A673 (cell line): ENCODE measurements around the gene ZNF219.

ENCODE experiments used
- CTCF ChIP-seq: fragments of 300-800, 200-600 bp; sonication (generic); conservative IDR thresholded peaks from 2 replicates; pipeline ENCODE4 v1.5.1; 2017; ENCODE audit warnings: low read depth, mild to moderate bottlenecking, antibody characterized with exemption, low read length, moderate library complexity, mixed read lengths
- EZH2 ChIP-seq: fragments of 200-600 bp; sonication (generic); IDR thresholded peaks from 2 replicates; pipeline ENCODE4 v1.6.1; 2017; ENCODE audit warnings: borderline replicate concordance, low read depth, mild to moderate bottlenecking, mixed read lengths, antibody characterized with exemption, low read length; ENCODE audit not compliant: poor library complexity, severe bottlenecking

- no peak for TF ChIP-seq EZH2
- no peak for TF ChIP-seq CTCF
These were observed 14.1 kb downstream of the ZNF219 start for GRCh38 chr14:21084396-21084795.
